GM12878 (cell line): Measurements from ENCODE around the gene ARHGAP21. TPM values are rescaled to one million over a fixed set of nuclear protein-coding genes. Genes with fewer than 3 reads are reported as not detected.

Experiments used
- ATAC-seq: fragments of 200-7000 bp; cut with Tn5 transposase; 3 replicates; pipeline ENCODE4 v1.9.1; 2020; ENCODE audit warnings: mild to moderate bottlenecking, moderate library complexity
- BruUV-seq: library from RNA; stranded (reverse); fragments of 400-500 nt; replicated peaks from 2 replicates; lab custom pipeline; 2021; lab: Mats Ljungman, UMichigan
- CTCF ChIA-PET: fragments of 300-600 bp; sonication (Branson Sonifier 250); formaldehyde crosslinking; extraction: SDS; loops from one replicate; lab custom pipeline; 2021; ENCODE audit warnings: inconsistent platforms; lab: Yijun Ruan, JAX
- POLR2A ChIA-PET: fragments of 350-600 bp; formaldehyde crosslinking; extraction: SDS; loops from one replicate; lab custom pipeline; 2021; ENCODE audit warnings: inconsistent platforms; lab: Charles Lee
- RAD21 ChIA-PET: fragments of 300-600 bp; sonication (Branson Sonifier 250); formaldehyde crosslinking; loops from one replicate; lab custom pipeline; 2023; ENCODE audit warnings: antibody characterized with exemption; ENCODE audit not compliant: unreplicated experiment; lab: Charles Lee
- SMC1A ChIA-PET: fragments of 300-600 bp; sonication (Branson Sonifier 250); formaldehyde crosslinking; loops from one replicate; lab custom pipeline; 2023; ENCODE audit not compliant: unreplicated experiment, uncharacterized antibody; lab: Charles Lee
- DNase-seq: peaks from one replicate; pipeline ENCODE4 v3.0.0-alpha.2; 2011; ENCODE audit warnings: low read depth, low spot score
- FAIRE-seq: peaks from 3 replicates; lab custom pipeline; 2011; peaks lifted over from hg19 to GRCh38; lab: Jason Lieb, UNC
- H2AFZ ChIP-seq: 2 replicates; pipeline ENCODE4 v1.6.0; 2011; ENCODE audit warnings: low read depth, low read length, control low read depth; ENCODE audit not compliant: control insufficient read depth
- H3K27ac ChIP-seq: 2 replicates; pipeline ENCODE4 v1.5.1; 2011; ENCODE audit warnings: control low read depth; ENCODE audit not compliant: control insufficient read depth, insufficient read depth
- H3K27me3 ChIP-seq, 2 experiments: replicated peaks in 1 of 2; 2 replicates each; pipeline versions ENCODE4 v1.6.0 to v1.6.1; 2011; ENCODE audit warnings: low read length in 1 of 2; ENCODE audit not compliant: control insufficient read depth in 2 of 2, insufficient read depth in 2 of 2
- H3K36me3 ChIP-seq, 2 experiments: 2 replicates each; pipeline ENCODE4 v1.5.1; 2011; ENCODE audit warnings: low read length in 1 of 2; ENCODE audit not compliant: control insufficient read depth in 2 of 2, insufficient read depth in 2 of 2
- H3K4me1 ChIP-seq: 2 replicates; pipeline ENCODE4 v1.6.1; 2011; ENCODE audit warnings: mild to moderate bottlenecking, low read length, moderate library complexity, mixed read lengths; ENCODE audit not compliant: control insufficient read depth, insufficient read depth
- H3K4me2 ChIP-seq: 2 replicates; pipeline ENCODE4 v1.6.0; 2011; ENCODE audit warnings: control low read depth; ENCODE audit not compliant: control insufficient read depth, insufficient read depth
- H3K4me3 ChIP-seq: fragments of 200-600 bp; sonication (generic); 2 replicates; pipeline ENCODE4 v1.5.1; 2016
- H3K79me2 ChIP-seq: 2 replicates; pipeline ENCODE4 v1.6.0; 2011; ENCODE audit warnings: low read length; ENCODE audit not compliant: control insufficient read depth, insufficient read depth
- H3K9ac ChIP-seq: 2 replicates; pipeline ENCODE4 v1.8.0; 2011; ENCODE audit warnings: low read length, control low read depth, mixed read lengths; ENCODE audit not compliant: control insufficient read depth, insufficient read depth
- H3K9me3 ChIP-seq: replicated peaks from 3 replicates; pipeline ENCODE4 v1.5.1; 2011; ENCODE audit warnings: mild to moderate bottlenecking, low read length; ENCODE audit not compliant: control insufficient read depth, insufficient read depth
- H4K20me1 ChIP-seq: 2 replicates; pipeline ENCODE4 v1.6.0; 2011; ENCODE audit not compliant: control insufficient read depth, insufficient read depth
- CBFB ChIP-seq: IDR thresholded peaks from 2 replicates; pipeline ENCODE4 v1.6.1; 2016; ENCODE audit warnings: antibody characterized with exemption, low read depth
- HDAC2 ChIP-seq: fragments of 200-600 bp; sonication (generic); IDR thresholded peaks from 2 replicates; pipeline ENCODE4 v1.6.1; 2017
- IRF3 ChIP-seq: fragments of 450-650 bp; IDR thresholded peaks from 2 replicates; pipeline ENCODE4 v1.6.1; 2014; ENCODE audit warnings: mild to moderate bottlenecking
- KLF5 ChIP-seq: fragments of 450-650 bp; IDR thresholded peaks from 2 replicates; pipeline ENCODE4 v1.6.1; 2014; ENCODE audit warnings: mild to moderate bottlenecking; ENCODE audit not compliant: partially characterized antibody
- LARP7 ChIP-seq: fragments of 450-650 bp; IDR thresholded peaks from 2 replicates; pipeline ENCODE4 v1.6.1; 2017; ENCODE audit warnings: mild to moderate bottlenecking
- MAX ChIP-seq: IDR thresholded peaks from 2 replicates; pipeline ENCODE4 v1.6.1; 2012; ENCODE audit warnings: low read depth, low read length, improper control_type of control experiment
- MTA3 ChIP-seq: IDR thresholded peaks from 2 replicates; pipeline ENCODE4 v1.6.1; 2012; ENCODE audit warnings: low read length, inconsistent platforms, borderline replicate concordance
- NFXL1 ChIP-seq: fragments of 450-650 bp; IDR thresholded peaks from 2 replicates; pipeline ENCODE4 v1.6.1; 2017; ENCODE audit warnings: antibody characterized with exemption, mild to moderate bottlenecking, borderline replicate concordance
- PKNOX1 ChIP-seq: fragments of 450-650 bp; IDR thresholded peaks from 2 replicates; pipeline ENCODE4 v1.6.1; 2016; ENCODE audit warnings: mild to moderate bottlenecking
- RFX5 ChIP-seq: IDR thresholded peaks from 2 replicates; pipeline ENCODE4 v1.6.1; 2011; ENCODE audit warnings: low read depth, low read length, improper control_type of control experiment
- YBX1 ChIP-seq: fragments of 450-650 bp; IDR thresholded peaks from 2 replicates; pipeline ENCODE4 v1.6.1; 2016; ENCODE audit warnings: antibody characterized with exemption
- ZNF622 ChIP-seq: fragments of 450-650 bp; IDR thresholded peaks from 2 replicates; pipeline ENCODE4 v1.6.1; 2017; ENCODE audit warnings: mild to moderate bottlenecking, inconsistent platforms
- ZZZ3 ChIP-seq: IDR thresholded peaks from 2 replicates; pipeline ENCODE4 v1.6.1; 2011; ENCODE audit warnings: low read depth; ENCODE audit not compliant: control insufficient read depth, insufficient read length
- WGBS: methylation state at CpG from one replicate; pipeline ENCODE4 v1.1.6; 2016; ENCODE audit warnings: low lambda C conversion rate; ENCODE audit not compliant: insufficient replicate concordance, insufficient coverage; ENCODE audit errors: missing lambda C conversion rate; 5-methylcytosine and 5-hydroxymethylcytosine counted together
- in situ Hi-C: fragments of 300-500 bp; cut with MboI; formaldehyde crosslinking; loops from 9 replicates; pipeline ENCODE4 v1.14.3; 2018; ENCODE audit warnings: mixed read lengths
- intact Hi-C: fragments of 100-400 bp; cut with micrococcal nuclease; formaldehyde crosslinking; loops from one replicate; pipeline ENCODE4 v1.14.2; 2022; ENCODE audit not compliant: unreplicated experiment
- polyA plus RNA-seq, 11 experiments: library from polyadenylated mRNA; depleted of rRNA in 4 of 11; unstranded in 6 of 11; stranded (reverse) in 5 of 11; fragments of >200 nt; fragmentation: Nextera tagmentation in 4 of 11; fragmentation: Illumina TruSeq in 1 of 11; extraction: Ambion mirVana in 4 of 11; extraction: Trizol in 1 of 11; gene quantifications; 1 replicate in 1 of 11; 2 replicates in 10 of 11; pipeline versions ENCODE4 v1.2.1 to v1.2.3, GENCODE V29; 2011 to 2016; ENCODE audit warnings: inconsistent platforms in 2 of 11, missing spikeins in 2 of 11, low read depth in 1 of 11
- total RNA-seq, 4 experiments: library from RNA; depleted of rRNA in 3 of 4; stranded (reverse); fragments of >200 nt in 3 of 4; fragmentation: Illumina TruSeq in 1 of 4; extraction: Trizol in 1 of 4; gene quantifications; 2 replicates each; pipeline versions ENCODE4 v1.2.1 to v1.2.3, GENCODE V29; 2013 to 2021

ARHGAP21 gene
- total and polyA plus RNA-seq, 10 of the 15 experiments (the other 5 are each of a cell fraction or from before 2014, with no cell fraction given), result 11.7 to 103 (median 37.6) TPM

- Histone ChIP-seq H3K4me1 (no peaks in the 10 kb centered on the region), H3K9me3 (no peaks in the 10 kb centered on the region), H3K4me3 (no peak overlapping the region), H2AFZ (no peak overlapping the region), H3K27ac (no peak overlapping the region), H3K4me2 (no peak overlapping the region), H3K27me3 (no peaks in the 10 kb centered on the region), H3K9ac (no peak overlapping the region), H3K79me2 (no peaks in the 10 kb centered on the region), H3K36me3 (no peaks in the 10 kb centered on the region)
- no TSS peak for BruUV-seq
- FAIRE-seq, result no peak
- no peak for DNase-seq
- intact Hi-C loops (no loop called here), in situ Hi-C loops (no loop called here)
- whole genome bisulfite sequencing, result 34% methylated on average over 7 of the region's 7 CpGs
- SMC1A ChIA-PET, result interaction anchor here (1.5 kb wide), 1 partner anchor 509 kb away, joined by 6 read pairs; no protein-coding TSS in a partner anchor
- POLR2A ChIA-PET, result no interaction called here
- CTCF ChIA-PET, result interaction anchor here (0.8 to 0.9 kb wide), 2 partner anchors 41 to 46 kb away, joined by 3 to 4 read pairs; no protein-coding TSS in a partner anchor
- no peak for ATAC-seq
- TF ChIP-seq LARP7 (no peak), HDAC2 (no peak)
- TF ChIP-seq, all 136 proteins: peak for 0
- RAD21 ChIA-PET, result interaction anchor here (1.3 kb wide), 1 partner anchor 15 kb away, joined by 3 read pairs; no protein-coding TSS in a partner anchor
- no peaks in the 10 kb centered on the region for H4K20me1 ChIP-seq
These were observed 151.7 kb downstream of the ARHGAP21 start for GRCh38 chr10:24571870-24572450.

GRCh38 chr10:24570658-24571426 is 152.8 kb downstream of the ARHGAP21 start:
- H2AFZ ChIP-seq, result no peak overlapping the region
- no peak overlapping the region for H3K4me2 ChIP-seq
- H3K9me3 ChIP-seq, result no peaks in the 10 kb centered on the region
- CTCF ChIA-PET, result interaction anchor here (0.9 kb wide), 1 partner anchor 42 kb away, joined by 4 read pairs; no protein-coding TSS in a partner anchor
- no peak for FAIRE-seq
- no TSS peak for BruUV-seq
- no peaks in the 10 kb centered on the region for H3K79me2 ChIP-seq
- no peaks in the 10 kb centered on the region for H3K4me1 ChIP-seq
- ATAC-seq, result no peak
- RAD21 ChIA-PET, result no interaction called here
- no peaks in the 10 kb centered on the region for H4K20me1 ChIP-seq
- WGBS, result 33% methylated on average over 9 of the region's 9 CpGs
- H3K27me3 ChIP-seq, result no peaks in the 10 kb centered on the region
- no peak overlapping the region for H3K27ac ChIP-seq
- no peak for DNase-seq
- POLR2A ChIA-PET, result no interaction called here
- SMC1A ChIA-PET, result no interaction called here
- in situ Hi-C loops, result no loop called here
- no peak overlapping the region for H3K4me3 ChIP-seq
- H3K36me3 ChIP-seq, result no peaks in the 10 kb centered on the region
- intact Hi-C loops, result no loop called here
- no peak overlapping the region for H3K9ac ChIP-seq
- TF ChIP-seq IRF3, result no peak
- TF ChIP-seq MAX, result no peak
- TF ChIP-seq YBX1, result no peak
- no peak for TF ChIP-seq ZNF622
- TF ChIP-seq MTA3, result no peak
- TF ChIP-seq NFXL1, result no peak
- TF ChIP-seq PKNOX1, result no peak
- TF ChIP-seq CBFB, result no peak
- no peak for TF ChIP-seq KLF5
- TF ChIP-seq ZZZ3, result no peak
- no peak for TF ChIP-seq RFX5
